Endothelial cell of umbilical vein (primary cell): ENCODE measurements around the gene M6PR. TPM values are rescaled to one million over a fixed set of nuclear protein-coding genes. Genes with fewer than 3 reads are reported as not detected.
"Not testable (repeated sequence)": the region's sequence is repeated elsewhere in the genome, so short reads cannot be mapped to it uniquely, and the experiment has no call there.

Experiments
- BruUV-seq: library from RNA; stranded (reverse); fragments of 400-500 nt; replicated peaks from 2 replicates; lab custom pipeline; 2021; lab: Mats Ljungman, UMichigan
- CTCF ChIA-PET: fragments of 300-600, 350-600 bp; sonication (Branson Sonifier 250); formaldehyde crosslinking; loops from one replicate; lab custom pipeline; 2021; ENCODE audit warnings: antibody characterized with exemption, inconsistent platforms; lab: Charles Lee
- POLR2A ChIA-PET: fragments of 300-600, 350-600 bp; sonication (Branson Sonifier 250); formaldehyde crosslinking; loops from one replicate; lab custom pipeline; 2021; ENCODE audit warnings: antibody characterized with exemption, inconsistent platforms; lab: Charles Lee
- DNase-seq: peaks from one replicate; pipeline ENCODE4 v3.0.0-alpha.2; 2011; ENCODE audit warnings: low read depth, low spot score
- FAIRE-seq: peaks from 2 replicates; lab custom pipeline; 2011; peaks lifted over from hg19 to GRCh38; lab: Jason Lieb, UNC
- H2AFZ ChIP-seq: 2 replicates; pipeline ENCODE4 v1.6.0; 2012; ENCODE audit warnings: low read depth, low read length, control low read depth, inconsistent platforms
- H3K27ac ChIP-seq: 2 replicates; pipeline ENCODE4 v1.5.1; 2011; ENCODE audit warnings: low read depth, mild to moderate bottlenecking, control low read depth, low read length, moderate library complexity; ENCODE audit not compliant: insufficient read depth
- H3K27me3 ChIP-seq, 2 experiments: 2 replicates each; pipeline versions ENCODE4 v1.6.0 to v1.6.1; 2011; ENCODE audit warnings: low read length in 2 of 2, mixed read lengths in 1 of 2; ENCODE audit not compliant: control insufficient read depth in 2 of 2, insufficient read depth in 2 of 2
- H3K36me3 ChIP-seq, 2 experiments: 2 replicates in 1 of 2; 3 replicates in 1 of 2; pipeline ENCODE4 v1.5.1; 2011; ENCODE audit warnings: low read length in 2 of 2, mild to moderate bottlenecking in 1 of 2, moderate library complexity in 1 of 2; ENCODE audit not compliant: control insufficient read depth in 2 of 2, insufficient read depth in 2 of 2; ENCODE audit errors: extremely low read depth in 1 of 2
- H3K4me1 ChIP-seq: 3 replicates; pipeline ENCODE4 v1.5.1; 2011; ENCODE audit warnings: mild to moderate bottlenecking, low read length; ENCODE audit not compliant: control insufficient read depth, insufficient read depth; ENCODE audit errors: extremely low read depth
- H3K4me2 ChIP-seq: 2 replicates; pipeline ENCODE4 v1.6.1; 2011; ENCODE audit warnings: low read length, control low read depth, mixed read lengths; ENCODE audit not compliant: insufficient read depth
- H3K4me3 ChIP-seq, 3 experiments: fragments of 200-600 bp in 1 of 3; sonication (generic), shearing (Covaris generic) in 1 of 3; replicated peaks in 1 of 3; 2 replicates each; pipeline ENCODE4 v1.5.1; 2011 to 2016; ENCODE audit warnings: control low read depth in 3 of 3, low read length in 3 of 3, mild to moderate bottlenecking in 2 of 3, inconsistent platforms in 1 of 3, low read depth in 1 of 3, moderate library complexity in 1 of 3; ENCODE audit not compliant: insufficient read depth in 1 of 3
- H3K79me2 ChIP-seq: 2 replicates; pipeline ENCODE4 v1.6.0; 2012; ENCODE audit warnings: low read length, inconsistent platforms; ENCODE audit not compliant: control insufficient read depth, insufficient read depth
- H3K9ac ChIP-seq: replicated peaks from 2 replicates; pipeline ENCODE3; 2011; ENCODE audit warnings: low read length, control low read depth; ENCODE audit not compliant: insufficient read depth; ENCODE audit errors: extremely low read depth
- H3K9me1 ChIP-seq: replicated peaks from 3 replicates; pipeline ENCODE4 v1.6.0; 2011; ENCODE audit warnings: mild to moderate bottlenecking, low read length; ENCODE audit not compliant: control insufficient read depth, insufficient read depth; ENCODE audit errors: extremely low read depth
- H3K9me3 ChIP-seq: replicated peaks from 2 replicates; pipeline ENCODE4 v1.5.1; 2012; ENCODE audit warnings: low read length, inconsistent platforms; ENCODE audit not compliant: control insufficient read depth, insufficient read depth
- H4K20me1 ChIP-seq: replicated peaks from 2 replicates; pipeline ENCODE3; 2011; ENCODE audit warnings: mild to moderate bottlenecking, low read length; ENCODE audit not compliant: control insufficient read depth, insufficient read depth; ENCODE audit errors: extremely low read depth
- JUN ChIP-seq: IDR thresholded peaks from 2 replicates; pipeline ENCODE4 v1.6.1; 2011; ENCODE audit warnings: borderline replicate concordance, low read depth; ENCODE audit not compliant: insufficient read length, insufficient read depth
- dilution Hi-C: fragments of 300-500 bp; cut with MboI; formaldehyde crosslinking; loops from one replicate; pipeline ENCODE4 v1.15.0; 2019; ENCODE audit warnings: low sequenced_read_pairs; ENCODE audit not compliant: extremely low pct_ligation_motif_present
- intact Hi-C: fragments of 100-400 bp; cut with micrococcal nuclease; formaldehyde crosslinking; loops from one replicate; pipeline ENCODE4 v1.10.0; 2022
- polyA plus RNA-seq, 4 experiments: library from polyadenylated mRNA; depleted of rRNA in 3 of 4; stranded (reverse) in 3 of 4; unstranded in 1 of 4; fragments of >200 nt; gene quantifications; 2 replicates each; pipeline versions ENCODE4 v1.2.1 to v1.2.3, GENCODE V29; 2011 to 2012; ENCODE audit warnings: missing spikeins in 1 of 4
- total RNA-seq: library from RNA; stranded (reverse); gene quantifications from 2 replicates; pipeline ENCODE4 v1.2.3, GENCODE V29; 2021
- TF ChIP-seq, protein P1 (sequence below), 2 donors: IDR thresholded peaks; 1 replicate in 1 of 2; 2 replicates in 1 of 2; pipeline ENCODE4 v1.5.1; 2011; ENCODE audit warnings: low read length in 2 of 2, mild to moderate bottlenecking in 2 of 2, moderate library complexity in 2 of 2, control low read depth in 1 of 2, inconsistent platforms in 1 of 2, low read depth in 1 of 2; ENCODE audit not compliant: insufficient read depth in 1 of 2; ENCODE audit errors: extremely low read depth in 1 of 2

M6PR gene
- total and polyA plus RNA-seq, 2 donors (not counting 3 experiments of a cell fraction or from before 2014, with no cell fraction given) = 124 to 142 TPM

DNA sequence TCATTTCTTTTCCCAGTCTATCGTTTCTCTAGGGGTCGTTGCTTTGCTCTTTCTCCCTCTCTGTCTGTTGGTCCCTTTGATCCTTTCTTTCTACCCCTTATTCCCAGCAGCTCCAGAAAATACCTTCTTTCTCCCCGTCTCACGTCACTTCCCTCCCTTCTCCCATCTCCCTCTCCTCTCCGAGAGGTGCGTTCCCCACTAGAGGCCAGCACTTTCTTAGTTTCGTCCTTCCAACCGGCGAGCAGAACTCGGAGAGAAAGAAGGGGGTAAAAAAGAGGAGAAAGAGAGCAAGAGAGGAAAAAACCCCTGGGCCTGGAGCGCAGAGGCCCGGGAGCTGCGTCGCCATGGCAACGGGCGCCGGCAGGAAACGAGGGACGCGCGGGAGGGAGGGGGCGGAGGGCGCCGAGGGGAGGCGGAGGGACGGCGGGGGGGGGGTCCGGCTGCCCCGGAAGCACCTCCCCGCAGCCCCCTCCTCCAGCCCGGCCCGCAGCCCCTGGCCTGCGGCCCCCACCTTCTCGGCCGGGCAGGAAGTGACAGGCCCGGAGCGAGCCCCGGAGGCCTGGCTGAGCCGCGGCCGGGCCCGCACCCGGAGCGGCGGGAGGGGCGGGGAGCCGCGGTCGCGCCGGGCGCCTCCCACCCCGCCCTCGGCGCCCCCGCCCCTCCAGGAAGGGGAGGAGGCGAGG lies 35.3 kb downstream of the M6PR start, which contains the start of gene PHC1:
Gene PHC1 (plus strand): TSS at position 477 of the 683 bp plus-strand sequence. CDS start 3,169 bp downstream, outside the sequence.
- H3K79me2 ChIP-seq, H4K20me1 ChIP-seq, H3K9me3 ChIP-seq, dilution Hi-C loops, H3K27me3 ChIP-seq, H3K36me3 ChIP-seq, H3K9me1 ChIP-seq, BruUV-seq: not testable (repeated sequence)
- H3K4me2 ChIP-seq = peak within 1 kb of the TSS; percentile 96
- CTCF ChIA-PET = interaction anchor here (0.7 to 4.9 kb wide), 13 partner anchors 10 to 370 kb away, joined by 3 to 24 read pairs (median 5); partner anchors contain the start of genes M6PR and RIMKLB
- POLR2A ChIA-PET = interaction anchor here (0.5 to 1.4 kb wide), 2 partner anchors 36 to 134 kb away, joined by 3 to 4 read pairs; partner anchors contain the start of gene M6PR
- FAIRE-seq (peak; percentile 74), DNase-seq (peak; percentile 78)
- H3K4me1 ChIP-seq = peaks cover 18% of the 10 kb centered on the region
- H2AFZ ChIP-seq = peak within 1 kb of the TSS; percentile 99
- peak within 1 kb of the TSS; percentile 87 to 92 (median 87) for H3K4me3 ChIP-seq
- TF ChIP-seq, protein P1, sequence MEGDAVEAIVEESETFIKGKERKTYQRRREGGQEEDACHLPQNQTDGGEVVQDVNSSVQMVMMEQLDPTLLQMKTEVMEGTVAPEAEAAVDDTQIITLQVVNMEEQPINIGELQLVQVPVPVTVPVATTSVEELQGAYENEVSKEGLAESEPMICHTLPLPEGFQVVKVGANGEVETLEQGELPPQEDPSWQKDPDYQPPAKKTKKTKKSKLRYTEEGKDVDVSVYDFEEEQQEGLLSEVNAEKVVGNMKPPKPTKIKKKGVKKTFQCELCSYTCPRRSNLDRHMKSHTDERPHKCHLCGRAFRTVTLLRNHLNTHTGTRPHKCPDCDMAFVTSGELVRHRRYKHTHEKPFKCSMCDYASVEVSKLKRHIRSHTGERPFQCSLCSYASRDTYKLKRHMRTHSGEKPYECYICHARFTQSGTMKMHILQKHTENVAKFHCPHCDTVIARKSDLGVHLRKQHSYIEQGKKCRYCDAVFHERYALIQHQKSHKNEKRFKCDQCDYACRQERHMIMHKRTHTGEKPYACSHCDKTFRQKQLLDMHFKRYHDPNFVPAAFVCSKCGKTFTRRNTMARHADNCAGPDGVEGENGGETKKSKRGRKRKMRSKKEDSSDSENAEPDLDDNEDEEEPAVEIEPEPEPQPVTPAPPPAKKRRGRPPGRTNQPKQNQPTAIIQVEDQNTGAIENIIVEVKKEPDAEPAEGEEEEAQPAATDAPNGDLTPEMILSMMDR (IDR thresholded peaks at IDR 0.05; ENCODE audit: extremely low read depth in 1 of 2, insufficient read depth in 1 of 2, low read depth in 1 of 2, low read length in 2 of 2) = peak; percentile 30 to 38
- H3K27ac ChIP-seq = peak within 1 kb of the TSS; percentile 65
- intact Hi-C loops = loop anchor here (1.0 kb wide), 1 partner anchor 125 kb away; no protein-coding TSS in a partner anchor
- peak within 1 kb of the TSS; percentile 69 for H3K9ac ChIP-seq

DNA sequence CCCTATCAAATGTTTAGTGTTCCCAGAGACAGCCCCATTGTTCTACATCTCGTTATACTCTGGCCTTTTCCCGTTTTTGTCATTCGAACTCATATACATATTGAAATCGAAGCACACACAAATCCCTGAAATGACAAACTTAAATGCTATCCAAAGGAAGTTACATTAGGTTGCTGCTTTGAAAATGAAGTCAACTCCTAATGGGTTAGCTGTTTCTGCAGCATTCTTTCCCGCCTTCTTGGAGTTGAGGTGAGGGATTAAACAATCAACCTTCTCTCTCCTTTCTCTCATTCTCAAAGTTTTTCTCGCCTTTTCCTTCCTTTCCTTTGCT lies 35.8 kb downstream of the M6PR start:
- dilution Hi-C loops = no loop called here
- FAIRE-seq (no peak), DNase-seq (no peak)
- intact Hi-C loops = loop anchor here (1.0 kb wide), 1 partner anchor 126 kb away; no protein-coding TSS in a partner anchor
- Histone ChIP-seq H2AFZ (peak overlapping the region; percentile 87), H3K27me3 (no peaks in the 10 kb centered on the region), H3K9ac (peak overlapping the region; percentile 69), H3K4me1 (peaks cover 18% of the 10 kb centered on the region), H3K9me3 (no peaks in the 10 kb centered on the region), H3K4me3 (peak overlapping the region; percentile 41 to 90 (median 75)), H3K9me1 (no peaks in the 10 kb centered on the region), H3K4me2 (peak overlapping the region; percentile 94), H3K27ac (peak overlapping the region; percentile 65), H3K36me3 (peaks cover 0 to 3% of the 10 kb centered on the region in 2 experiments), H3K79me2 (no peaks in the 10 kb centered on the region), H4K20me1 (no peaks in the 10 kb centered on the region)
- no peak for TF ChIP-seq JUN
- CTCF ChIA-PET = interaction anchor here (0.7 to 4.9 kb wide), 10 partner anchors 11 to 256 kb away, joined by 3 to 24 read pairs (median 4); partner anchors contain the start of genes M6PR and RIMKLB
- BruUV-seq = TSS peak; percentile 43
- POLR2A ChIA-PET = interaction anchor here (0.5 kb wide), 1 partner anchor 134 kb away, joined by 3 read pairs; no protein-coding TSS in a partner anchor
